Lower leg skin (tissue), 4 donors: ENCODE data around the gene OR2A12. TPM values are rescaled to one million over a fixed set of nuclear protein-coding genes. Genes with fewer than 3 reads are reported as not detected.
A peak's percentile ranks its signal among the peaks of the same experiment; 100 is the strongest.
"Not testable (repeated sequence)": the region's sequence is repeated elsewhere in the genome, so short reads cannot be mapped to it uniquely, and the experiment has no call there.

Source experiments
- DNase-seq, 2 donors: peaks; one replicate each; pipeline ENCODE4 v3.0.0-alpha.2; 2019; ENCODE audit warnings: low spot score in 2 of 2
- H3K4me3 ChIP-seq: fragments of 200-600 bp; sonication (generic); 2 replicates; pipeline ENCODE4 v1.5.1; 2017; ENCODE audit warnings: mild to moderate bottlenecking, low read depth; ENCODE audit not compliant: poor library complexity, severe bottlenecking
- CTCF ChIP-seq, 3 donors: fragments of 450-650 bp; IDR thresholded peaks; one replicate each; pipeline ENCODE4 v1.5.1; 2016; ENCODE audit warnings: antibody characterized with exemption in 3 of 3, mild to moderate bottlenecking in 3 of 3, moderate library complexity in 2 of 3
- POLR2A ChIP-seq, 2 donors: fragments of 450-650 bp; IDR thresholded peaks; one replicate each; pipeline ENCODE4 v1.6.1; 2016 to 2017; ENCODE audit warnings: antibody characterized with exemption in 2 of 2, mild to moderate bottlenecking in 1 of 2, moderate library complexity in 1 of 2
- WGBS, 2 donors: methylation state at CpG; one replicate each; pipeline ENCODE4 v1.1.5; 2018; 5-methylcytosine and 5-hydroxymethylcytosine counted together
- intact Hi-C: fragments of 100-400 bp; cut with DNase I; formaldehyde crosslinking; loops from one replicate; pipeline ENCODE4 v1.15.0; 2023; ENCODE audit warnings: low total_unique reads
- total RNA-seq, 4 donors: library from RNA; depleted of rRNA; stranded (reverse); fragments of >200 nt; gene quantifications; one replicate each; pipeline ENCODE4 v1.1.0, GENCODE V29; 2016

OR2A12 gene
- total RNA-seq, 4 donors from 2014 or later, result not detected

DNA sequence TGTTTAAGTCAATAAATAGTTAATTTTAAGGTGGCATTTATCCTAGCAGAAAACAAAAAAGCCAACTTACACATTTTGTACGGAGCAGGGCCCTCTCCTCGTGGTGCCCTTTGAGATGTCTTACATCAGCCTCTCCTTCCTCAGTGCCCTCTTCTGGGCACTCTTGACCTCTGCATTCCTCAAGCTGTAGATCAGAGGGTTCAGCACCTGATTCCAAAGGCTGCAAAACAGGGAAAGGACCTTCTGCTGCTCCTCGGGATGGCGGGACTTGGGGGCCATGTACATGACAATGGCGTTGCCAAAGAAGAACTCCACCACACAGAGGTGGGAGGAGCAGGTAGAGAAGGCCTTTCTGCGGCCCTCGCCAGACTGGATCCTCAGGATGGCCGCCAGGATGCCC, 32.3 kb downstream of the OR2A12 start:
- intact Hi-C loops, result no loop called here

DNA sequence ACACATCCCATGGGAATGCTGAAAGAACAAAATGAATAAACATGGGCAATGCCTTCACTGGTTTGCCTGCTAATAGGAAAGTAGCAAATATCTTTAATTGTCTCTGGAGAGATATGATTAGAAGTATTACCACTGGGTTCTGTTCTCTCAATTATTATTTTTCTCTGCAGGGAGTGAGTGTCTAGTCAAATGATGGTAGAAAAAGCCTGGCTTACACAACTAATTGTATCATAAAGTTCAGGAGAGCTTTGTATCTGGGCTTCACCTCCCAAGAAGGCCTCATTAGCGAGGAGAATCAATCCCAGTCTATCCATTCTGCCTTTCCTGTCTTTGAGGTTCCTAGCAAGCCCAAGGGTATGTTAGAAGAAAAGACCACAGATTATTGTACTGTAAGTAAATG, 36.8 kb downstream of the OR2A12 start, which contains the start of gene OR2A14:
OR2A14 (plus strand) TSS at position 301 of the 400 bp plus-strand sequence. CDS start 5,937 bp downstream, outside the sequence.
- intact Hi-C loops, result no loop called here
- no peak for DNase-seq
- H3K4me3 ChIP-seq, result no peak within 1 kb of the TSS
- WGBS, 2 donors, result 76 to 88% methylated on average over 1 of the region's 1 CpG
- TF ChIP-seq POLR2A (IDR thresholded peaks at IDR 0.05) (no peak), CTCF (IDR thresholded peaks at IDR 0.05) (no peak)

More for the DNA sequence above, 32.3 kb downstream of the OR2A12 start:
- TF ChIP-seq POLR2A (IDR thresholded peaks at IDR 0.05), result no peak
- TF ChIP-seq CTCF (IDR thresholded peaks at IDR 0.05), result no peak
- 68 to 83% methylated on average over 8 of the region's 8 CpGs for WGBS, 2 donors
- DNase-seq, result no peak
- H3K4me3 ChIP-seq, result no peak overlapping the region

- TF ChIP-seq CTCF (IDR thresholded peaks at IDR 0.05), result no peak
- no peak for TF ChIP-seq POLR2A (IDR thresholded peaks at IDR 0.05)
- DNase-seq, result peak; percentile 80 to 97
- 40 to 41% methylated on average over 6 of the region's 6 CpGs for WGBS, 2 donors
- no peak overlapping the region for H3K4me3 ChIP-seq
- intact Hi-C loops, result no loop called here
Measured at GRCh38 chr7:144127714-144128334, 41.7 kb downstream of the OR2A12 start.

GRCh38 chr7:144129601-144130000, 43.5 kb downstream of the OR2A12 start:
- H3K4me3 ChIP-seq, intact Hi-C loops: not testable (repeated sequence)
- WGBS, 2 donors, result 90 to 91% methylated on average over 9 of the region's 9 CpGs

GRCh38 chr7:144130730-144131129, 44.7 kb downstream of the OR2A12 start:
- no peak for DNase-seq
- 78 to 89% methylated on average over 2 of the region's 2 CpGs for WGBS, 2 donors
- no peak overlapping the region for H3K4me3 ChIP-seq
- intact Hi-C loops, result no loop called here
- TF ChIP-seq POLR2A (IDR thresholded peaks at IDR 0.05) (no peak), CTCF (IDR thresholded peaks at IDR 0.05) (no peak)

More at GRCh38 chr7:144129601-144130000, 43.5 kb downstream of the OR2A12 start:
- not testable (repeated sequence) for DNase-seq

- no peak for DNase-seq
- TF ChIP-seq CTCF (IDR thresholded peaks at IDR 0.05), result no peak
- no peak for TF ChIP-seq POLR2A (IDR thresholded peaks at IDR 0.05)
- H3K4me3 ChIP-seq, result no peak overlapping the region
- intact Hi-C loops, result no loop called here
- WGBS, 2 donors, result 67 to 71% methylated on average over 3 of the region's 3 CpGs
Measured at GRCh38 chr7:144132262-144132661, 46.2 kb downstream of the OR2A12 start.
